ENCODE measurements around the gene INHBE. TPM values are rescaled to one million over a fixed set of nuclear protein-coding genes. Genes with fewer than 3 reads are reported as not detected.

The INHBE gene
- polyA plus RNA-seq, 3 donors = not detected

DNA sequence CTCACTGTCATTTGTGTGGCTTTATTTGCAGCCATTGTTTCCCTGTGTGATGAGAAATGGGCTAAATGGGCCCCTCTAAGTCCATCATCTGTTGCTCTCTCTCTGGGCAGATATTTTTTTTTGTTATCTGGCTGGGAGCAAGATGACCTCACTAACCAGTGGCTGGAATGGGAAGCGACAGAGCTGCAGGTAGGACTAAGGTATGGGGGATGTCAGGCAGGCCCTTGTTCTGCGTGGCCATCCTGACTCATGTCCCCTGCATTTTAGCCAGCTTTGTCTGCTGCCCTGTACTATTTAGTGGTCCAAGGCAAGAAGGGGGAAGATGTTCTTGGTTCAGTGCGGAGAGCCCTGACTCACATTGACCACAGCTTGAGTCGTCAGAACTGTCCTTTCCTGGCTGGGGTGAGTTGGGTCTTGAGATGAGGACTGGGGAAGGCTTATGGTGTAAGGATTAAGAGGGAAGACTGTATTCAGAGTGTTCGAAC, 34.1 kb downstream of the INHBE start:
- DNase-seq = peak in 1 of 3 donors; percentile 21
- TF ChIP-seq, protein P1, sequence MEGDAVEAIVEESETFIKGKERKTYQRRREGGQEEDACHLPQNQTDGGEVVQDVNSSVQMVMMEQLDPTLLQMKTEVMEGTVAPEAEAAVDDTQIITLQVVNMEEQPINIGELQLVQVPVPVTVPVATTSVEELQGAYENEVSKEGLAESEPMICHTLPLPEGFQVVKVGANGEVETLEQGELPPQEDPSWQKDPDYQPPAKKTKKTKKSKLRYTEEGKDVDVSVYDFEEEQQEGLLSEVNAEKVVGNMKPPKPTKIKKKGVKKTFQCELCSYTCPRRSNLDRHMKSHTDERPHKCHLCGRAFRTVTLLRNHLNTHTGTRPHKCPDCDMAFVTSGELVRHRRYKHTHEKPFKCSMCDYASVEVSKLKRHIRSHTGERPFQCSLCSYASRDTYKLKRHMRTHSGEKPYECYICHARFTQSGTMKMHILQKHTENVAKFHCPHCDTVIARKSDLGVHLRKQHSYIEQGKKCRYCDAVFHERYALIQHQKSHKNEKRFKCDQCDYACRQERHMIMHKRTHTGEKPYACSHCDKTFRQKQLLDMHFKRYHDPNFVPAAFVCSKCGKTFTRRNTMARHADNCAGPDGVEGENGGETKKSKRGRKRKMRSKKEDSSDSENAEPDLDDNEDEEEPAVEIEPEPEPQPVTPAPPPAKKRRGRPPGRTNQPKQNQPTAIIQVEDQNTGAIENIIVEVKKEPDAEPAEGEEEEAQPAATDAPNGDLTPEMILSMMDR (IDR thresholded peaks at IDR 0.05) = no peak
- WGBS (ENCODE audit: insufficient coverage) = 100% methylated on average over 2 of the region's 5 CpGs
- no peak overlapping the region for H3K9ac ChIP-seq (ENCODE audit: insufficient read depth, low read length, poor library complexity, severe bottlenecking)
- peak overlapping the region in 5 of 7 donors; percentile 12 to 97 (median 91) for H3K27ac Mint-ChIP-seq
- H3K36me3 ChIP-seq (replicated peaks in 1 of 2; ENCODE audit: control insufficient read depth in 1 of 2, insufficient read depth in 2 of 2, low read length in 2 of 2) = peaks cover 35 to 40% of the 10 kb centered on the region in 2 donors
- H3K9me3 Mint-ChIP-seq = no peaks in the 10 kb centered on the region
- H4K20me1 ChIP-seq (ENCODE audit: insufficient read depth, low read length) = peaks cover 11% of the 10 kb centered on the region
- H3K79me2 ChIP-seq (ENCODE audit: insufficient read depth, low read length) = peaks cover 16% of the 10 kb centered on the region
- no peak overlapping the region for H3K4me2 ChIP-seq (replicated peaks; ENCODE audit: extremely low read depth, low read length, poor library complexity, severe bottlenecking)
- H2AFZ ChIP-seq (ENCODE audit: insufficient read depth, low read depth, low read length, poor library complexity, severe bottlenecking) = no peak overlapping the region
- peaks cover 16 to 21% of the 10 kb centered on the region in 2 donors for H3K4me1 ChIP-seq (ENCODE audit: control insufficient read depth in 1 of 2, insufficient read depth in 2 of 2, low read length in 2 of 2)
- no peaks in the 10 kb centered on the region for H3K27me3 Mint-ChIP-seq (ENCODE audit: low read depth in 3 of 3)
- intact Hi-C loops (cut with micrococcal nuclease) = loop anchor here in 1 of 2 donors (5.0 kb wide), 1 partner anchor 33 kb away; the partner anchor contains the start of genes DDIT3 and MBD6
- H3K27me3 ChIP-seq (ENCODE audit: control insufficient read depth in 2 of 2, insufficient read depth in 2 of 2, low read length in 2 of 2) = no peaks in the 10 kb centered on the region
- peak overlapping the region in 1 of 2 donors; percentile 86 for H3K4me3 Mint-ChIP-seq
- peak overlapping the region in 1 of 3 experiments; percentile 91 for H3K4me3 ChIP-seq (replicated peaks in 1 of 3; ENCODE audit: low read depth in 2 of 3, low read length in 3 of 3)
- H3K9me3 ChIP-seq (replicated peaks in 1 of 2; ENCODE audit: control insufficient read depth in 1 of 2, insufficient read depth in 1 of 2, low read length in 2 of 2) = no peaks in the 10 kb centered on the region
- peak overlapping the region in 1 of 2 donors; percentile 88 for H3K27ac ChIP-seq (ENCODE audit: low read depth in 1 of 2, low read length in 2 of 2)
- H3K4me1 Mint-ChIP-seq = peaks cover 21% of the 10 kb centered on the region
- peaks cover 37 to 50% of the 10 kb centered on the region in 2 donors for H3K36me3 Mint-ChIP-seq

DNA sequence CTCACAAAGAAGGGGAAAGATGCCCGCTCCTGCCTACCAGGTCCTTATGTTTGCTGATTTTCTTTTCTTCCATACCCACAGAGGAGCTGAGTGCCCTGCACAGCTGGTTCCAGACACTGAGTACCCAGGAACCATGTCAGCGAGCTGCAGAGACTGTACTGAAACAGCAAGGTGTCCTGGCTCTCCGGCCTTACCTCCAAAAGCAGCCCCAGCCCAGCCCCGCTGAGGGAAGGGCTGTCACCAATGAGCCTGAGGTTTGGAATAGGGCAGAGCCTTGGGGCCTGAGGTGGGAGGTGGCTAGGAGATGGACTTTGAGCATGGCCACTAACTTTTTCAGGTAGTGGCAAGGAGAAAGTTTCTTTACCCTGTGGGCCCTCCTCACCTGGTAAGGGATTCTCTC, 35.0 kb downstream of the INHBE start:
- Histone ChIP-seq H3K9me3 (replicated peaks in 1 of 2; ENCODE audit: control insufficient read depth in 1 of 2, insufficient read depth in 1 of 2, low read length in 2 of 2) (no peaks in the 10 kb centered on the region), H3K36me3 (replicated peaks in 1 of 2; ENCODE audit: control insufficient read depth in 1 of 2, insufficient read depth in 2 of 2, low read length in 2 of 2) (peaks cover 35 to 40% of the 10 kb centered on the region in 2 donors), H3K27me3 (ENCODE audit: control insufficient read depth in 2 of 2, insufficient read depth in 2 of 2, low read length in 2 of 2) (no peaks in the 10 kb centered on the region), H3K4me3 (replicated peaks in 1 of 3; ENCODE audit: low read depth in 2 of 3, low read length in 3 of 3) (no peak overlapping the region), H2AFZ (ENCODE audit: insufficient read depth, low read depth, low read length, poor library complexity, severe bottlenecking) (no peak overlapping the region), H3K4me1 (ENCODE audit: control insufficient read depth in 1 of 2, insufficient read depth in 2 of 2, low read length in 2 of 2) (peaks cover 16 to 21% of the 10 kb centered on the region in 2 donors), H3K27ac (ENCODE audit: low read depth in 1 of 2, low read length in 2 of 2) (peak overlapping the region in 1 of 2 donors; percentile 9), H3K9ac (ENCODE audit: insufficient read depth, low read length, poor library complexity, severe bottlenecking) (no peak overlapping the region), H3K4me2 (replicated peaks; ENCODE audit: extremely low read depth, low read length, poor library complexity, severe bottlenecking) (no peak overlapping the region), H3K79me2 (ENCODE audit: insufficient read depth, low read length) (peaks cover 16% of the 10 kb centered on the region), H4K20me1 (ENCODE audit: insufficient read depth, low read length) (peaks cover 11% of the 10 kb centered on the region)
- H3K4me3 Mint-ChIP-seq = no peak overlapping the region
- TF ChIP-seq, protein P1 (IDR thresholded peaks at IDR 0.05) = no peak
- no peaks in the 10 kb centered on the region for H3K27me3 Mint-ChIP-seq (ENCODE audit: low read depth in 3 of 3)
- H3K36me3 Mint-ChIP-seq = peaks cover 40 to 58% of the 10 kb centered on the region in 2 donors
- intact Hi-C loops (cut with micrococcal nuclease) = no loop called here
- peaks cover 0 to 3% (median 0%) of the 10 kb centered on the region in 7 donors for H3K9me3 Mint-ChIP-seq
- H3K4me1 Mint-ChIP-seq = peaks cover 21% of the 10 kb centered on the region
- H3K27ac Mint-ChIP-seq = peak overlapping the region in 3 of 7 donors; percentile 18 to 49 (median 18)
- no peak for DNase-seq
- 95% methylated on average over 3 of the region's 4 CpGs for WGBS (ENCODE audit: insufficient coverage)
